Thymus (tissue), 11 donors: Measurements from ENCODE around the gene CYTH1. TPM values are rescaled to one million over a fixed set of nuclear protein-coding genes. Genes with fewer than 3 reads are reported as not detected.

Experiments
- DNase-seq, 9 donors: peaks; one replicate each; pipeline ENCODE4 v3.0.0-alpha.2; 2013; ENCODE audit warnings: low spot score in 9 of 9, low read depth in 6 of 9, missing footprints in 1 of 9
- H3K27ac ChIP-seq, 2 donors: one replicate each; pipeline ENCODE4 v1.5.1; 2013; ENCODE audit warnings: control low read depth in 1 of 2, low read depth in 1 of 2, low read length in 1 of 2, mild to moderate bottlenecking in 1 of 2, moderate library complexity in 1 of 2
- H3K27me3 ChIP-seq, 2 donors: one replicate each; pipeline ENCODE4 v1.5.1; 2013; ENCODE audit warnings: low read length in 1 of 2; ENCODE audit not compliant: control insufficient read depth in 2 of 2, insufficient read depth in 1 of 2
- H3K36me3 ChIP-seq, 2 donors: one replicate each; pipeline ENCODE4 v1.5.1; 2013; ENCODE audit warnings: low read length in 1 of 2, mild to moderate bottlenecking in 1 of 2, moderate library complexity in 1 of 2; ENCODE audit not compliant: control insufficient read depth in 2 of 2, insufficient read depth in 2 of 2
- H3K4me1 ChIP-seq, 2 donors: one replicate each; pipeline ENCODE4 v1.5.1; 2013; ENCODE audit warnings: low read length in 2 of 2; ENCODE audit not compliant: control insufficient read depth in 2 of 2, insufficient read depth in 2 of 2
- H3K4me3 ChIP-seq, 2 donors: one replicate each; pipeline ENCODE4 v1.5.1; 2013; ENCODE audit warnings: low read length in 2 of 2, control low read depth in 1 of 2, mild to moderate bottlenecking in 1 of 2
- H3K9me3 ChIP-seq, 2 donors: one replicate each; pipeline ENCODE4 v1.5.1; 2013; ENCODE audit warnings: low read length in 1 of 2, mild to moderate bottlenecking in 1 of 2; ENCODE audit not compliant: control insufficient read depth in 2 of 2, insufficient read depth in 1 of 2
- WGBS: extraction: QIAGEN DNeasy Blood & Tissue Kit; methylation state at CpG from one replicate; pipeline ENCODE4 v1.1.7; 2013; 5-methylcytosine and 5-hydroxymethylcytosine counted together
- polyA plus RNA-seq: library from polyadenylated mRNA; stranded (reverse); fragments of 200-250 nt; gene quantifications from one replicate; pipeline ENCODE4 v1.2.3, GENCODE V29; 2013
- total RNA-seq: library from RNA; stranded (reverse); fragments of 120-200 nt; gene quantifications from one replicate; pipeline ENCODE4 v1.2.4, GENCODE V29; 2013
- donor health status: healthy.

CYTH1 gene
- total and polyA plus RNA-seq, 2 donors = 39.9 to 91.7 TPM

DNA sequence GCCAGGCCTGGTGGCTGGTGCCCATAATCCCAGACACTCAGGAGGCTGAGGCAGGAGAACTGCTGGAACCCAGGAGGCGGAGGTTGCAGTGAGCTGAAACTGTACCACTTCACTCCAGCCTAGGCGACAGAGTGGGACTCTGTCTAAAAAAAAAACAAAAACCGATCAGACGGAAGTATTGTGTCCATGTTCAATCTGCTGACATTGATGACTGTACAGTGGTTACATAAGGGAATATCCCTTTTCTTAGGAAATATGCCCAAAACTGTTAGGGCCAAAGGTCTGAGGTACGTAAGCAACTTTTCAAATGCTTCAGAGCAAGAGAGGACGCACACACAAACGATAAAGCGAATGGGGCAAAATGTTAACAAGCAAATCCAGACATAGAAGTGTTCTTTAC is 135.0 kb downstream of the CYTH1 start:
- H3K27ac ChIP-seq = peak overlapping the region in 1 of 2 donors; percentile 3
- no peaks in the 10 kb centered on the region for H3K36me3 ChIP-seq
- 92% methylated on average over 8 of the region's 8 CpGs for WGBS

GRCh38 chr17:78645421-78646295 is 136.4 kb downstream of the CYTH1 start:
- peak in 7 of 9 donors; percentile 39 to 79 (median 52) for DNase-seq
- 68% methylated on average over 30 of the region's 30 CpGs for WGBS

More for the DNA sequence above, 135.0 kb downstream of the CYTH1 start:
- Histone ChIP-seq H3K27me3 (no peaks in the 10 kb centered on the region), H3K4me3 (no peak overlapping the region), H3K9me3 (peaks cover 1 to 3% of the 10 kb centered on the region in 2 donors), H3K4me1 (peaks cover 5 to 26% of the 10 kb centered on the region in 2 donors)
- no peak for DNase-seq

DNA sequence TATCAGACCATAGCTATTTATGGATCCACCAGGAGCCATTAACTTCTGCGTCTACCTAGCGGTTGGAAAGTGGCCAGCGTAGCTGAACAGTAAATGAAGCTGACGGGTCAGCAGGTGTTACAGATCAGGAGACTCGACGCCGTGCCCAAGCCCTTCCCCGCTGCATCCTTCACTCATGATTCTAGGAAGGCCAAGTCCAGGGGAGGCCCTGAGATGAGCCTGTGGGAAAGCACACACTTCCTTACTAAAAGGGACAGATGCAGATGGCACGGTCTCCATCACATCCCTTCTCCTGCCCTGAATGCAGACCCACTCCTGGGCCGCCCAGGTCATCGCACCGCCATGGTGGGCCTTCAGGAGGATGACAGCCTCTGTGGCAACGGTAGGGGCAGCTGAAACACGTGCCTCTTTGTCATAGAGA is 137.1 kb downstream of the CYTH1 start:
- H3K4me3 ChIP-seq = no peak overlapping the region
- H3K27ac ChIP-seq = no peak overlapping the region
- no peaks in the 10 kb centered on the region for H3K27me3 ChIP-seq
- DNase-seq = no peak
- peaks cover 5 to 26% of the 10 kb centered on the region in 2 donors for H3K4me1 ChIP-seq
- H3K36me3 ChIP-seq = no peaks in the 10 kb centered on the region
- WGBS = 97% methylated on average over 14 of the region's 14 CpGs
- peaks cover 1 to 3% of the 10 kb centered on the region in 2 donors for H3K9me3 ChIP-seq

More at GRCh38 chr17:78645421-78646295, 136.4 kb downstream of the CYTH1 start:
- Histone ChIP-seq H3K9me3 (peaks cover 1 to 3% of the 10 kb centered on the region in 2 donors), H3K4me1 (peaks cover 5 to 26% of the 10 kb centered on the region in 2 donors), H3K36me3 (no peaks in the 10 kb centered on the region), H3K27me3 (no peaks in the 10 kb centered on the region), H3K27ac (no peak overlapping the region), H3K4me3 (peak overlapping the region in 1 of 2 donors; percentile 15)

- WGBS = 66% methylated on average over 8 of the region's 8 CpGs
- Histone ChIP-seq H3K4me3 (no peak overlapping the region), H3K27me3 (no peaks in the 10 kb centered on the region), H3K36me3 (no peaks in the 10 kb centered on the region), H3K27ac (no peak overlapping the region), H3K9me3 (peaks cover 1 to 3% of the 10 kb centered on the region in 2 donors), H3K4me1 (peaks cover 5 to 28% of the 10 kb centered on the region in 2 donors)
- no peak for DNase-seq
These were observed 137.8 kb downstream of the CYTH1 start for GRCh38 chr17:78644224-78644623.

- WGBS = 93% methylated on average over 13 of the region's 13 CpGs
- H3K27me3 ChIP-seq = no peaks in the 10 kb centered on the region
- no peaks in the 10 kb centered on the region for H3K36me3 ChIP-seq
- H3K27ac ChIP-seq = no peak overlapping the region
- no peak overlapping the region for H3K4me3 ChIP-seq
- peaks cover 1 to 3% of the 10 kb centered on the region in 2 donors for H3K9me3 ChIP-seq
- H3K4me1 ChIP-seq = peaks cover 5 to 27% of the 10 kb centered on the region in 2 donors
- DNase-seq = no peak
These were observed 138.7 kb downstream of the CYTH1 start for GRCh38 chr17:78643326-78643725.

DNA sequence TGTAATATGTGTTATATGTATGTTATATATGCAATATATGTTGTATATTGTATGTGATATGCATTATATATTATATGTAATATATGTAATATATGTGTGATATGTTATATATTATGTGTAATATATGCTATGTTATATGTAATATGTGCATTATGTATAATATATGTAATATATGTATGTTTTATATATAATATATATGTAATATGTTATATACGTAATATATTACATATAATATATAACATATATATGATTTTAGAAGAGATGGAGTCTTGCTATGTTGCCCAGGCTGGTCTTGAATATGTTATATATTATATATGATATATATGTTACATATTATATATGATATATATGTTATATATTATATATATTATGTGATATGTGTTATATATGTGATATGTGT is 139.4 kb downstream of the CYTH1 start:
- WGBS = 99% methylated on average over 1 of the region's 1 CpG
- Histone ChIP-seq H3K27ac (no peak overlapping the region), H3K36me3 (no peaks in the 10 kb centered on the region), H3K9me3 (peaks cover 0 to 3% of the 10 kb centered on the region in 2 donors), H3K4me1 (peaks cover 5 to 22% of the 10 kb centered on the region in 2 donors), H3K27me3 (no peaks in the 10 kb centered on the region), H3K4me3 (no peak overlapping the region)
- DNase-seq = no peak

GRCh38 chr17:78641666-78642065 is 140.4 kb downstream of the CYTH1 start:
- Histone ChIP-seq H3K9me3 (peaks cover 0 to 10% of the 10 kb centered on the region in 2 donors), H3K27me3 (no peaks in the 10 kb centered on the region), H3K36me3 (no peaks in the 10 kb centered on the region), H3K4me3 (no peak overlapping the region), H3K4me1 (peaks cover 5 to 13% of the 10 kb centered on the region in 2 donors), H3K27ac (no peak overlapping the region)
- DNase-seq = no peak
- WGBS = 98% methylated on average over 18 of the region's 18 CpGs

DNA sequence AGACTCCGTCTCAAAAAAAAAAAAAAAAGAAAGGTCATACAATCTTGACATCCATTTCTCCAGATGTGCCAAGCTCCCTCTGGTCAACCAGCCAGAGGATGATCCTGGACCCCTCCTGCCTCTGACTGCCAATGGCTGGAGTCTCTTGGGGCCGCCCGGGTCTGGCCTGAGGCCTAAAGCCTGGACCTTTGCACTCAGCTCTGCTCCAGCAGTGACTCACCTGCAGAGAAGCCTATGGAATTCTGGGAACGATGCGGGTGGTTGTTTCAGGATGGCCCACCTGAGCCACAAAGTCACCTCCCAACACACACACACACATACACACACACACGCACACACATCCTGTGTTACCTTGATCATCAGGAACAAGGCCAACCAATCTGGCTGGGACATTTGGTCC is 140.8 kb downstream of the CYTH1 start:
- H3K9me3 ChIP-seq = peaks cover 0 to 10% of the 10 kb centered on the region in 2 donors
- H3K27me3 ChIP-seq = no peaks in the 10 kb centered on the region
- WGBS = over 99% methylated on average over 6 of the region's 6 CpGs

DNA sequence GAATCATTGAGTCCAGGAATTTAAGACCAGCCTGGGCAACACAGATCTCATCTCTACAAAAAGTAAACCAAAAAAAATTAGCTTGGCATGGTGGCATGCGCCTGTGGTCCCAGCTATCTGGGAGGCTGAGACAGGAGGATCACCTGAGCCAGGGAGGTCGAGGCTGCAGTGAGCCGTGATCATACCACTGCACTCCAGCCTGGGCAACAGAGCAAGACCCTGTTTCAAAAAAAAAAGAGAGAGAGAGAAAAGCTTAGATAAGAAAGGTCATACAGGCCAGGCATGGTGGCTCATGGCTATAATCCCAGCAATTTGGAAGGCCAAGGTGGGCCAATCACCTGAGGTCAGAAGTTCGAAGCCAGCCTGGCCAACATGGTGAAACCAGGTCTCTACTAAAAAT is 141.4 kb downstream of the CYTH1 start:
- H3K4me1 ChIP-seq = peaks cover 4 to 5% of the 10 kb centered on the region in 2 donors
- no peak for DNase-seq
- no peak overlapping the region for H3K27ac ChIP-seq
- H3K9me3 ChIP-seq = peaks cover 0 to 10% of the 10 kb centered on the region in 2 donors
- H3K4me3 ChIP-seq = no peak overlapping the region
- whole genome bisulfite sequencing = 91% methylated on average over 4 of the region's 4 CpGs
- H3K36me3 ChIP-seq = no peaks in the 10 kb centered on the region
- H3K27me3 ChIP-seq = no peaks in the 10 kb centered on the region

More for the DNA sequence above, 140.8 kb downstream of the CYTH1 start:
- DNase-seq = no peak
- Histone ChIP-seq H3K4me1 (peaks cover 5 to 10% of the 10 kb centered on the region in 2 donors), H3K4me3 (no peak overlapping the region), H3K36me3 (no peaks in the 10 kb centered on the region), H3K27ac (no peak overlapping the region)
